Transverse colon (tissue), 4 donors: ENCODE data around the gene GLTPD2. TPM values are rescaled to one million over a fixed set of nuclear protein-coding genes. Genes with fewer than 3 reads are reported as not detected.
A peak's percentile ranks its signal among the peaks of the same experiment; 100 is the strongest.

Experiments
- DNase-seq: peaks from one replicate; pipeline ENCODE4 v3.0.0-alpha.2; 2019
- H3K27ac ChIP-seq, 4 donors: fragments of 200-600 bp; sonication (generic); 2 replicates each; pipeline ENCODE4 v1.5.1; 2016 to 2018; ENCODE audit warnings: inconsistent platforms in 4 of 4
- H3K27me3 ChIP-seq: fragments of 200-600 bp; sonication (generic); 2 replicates; pipeline ENCODE4 v1.5.1; 2017; ENCODE audit warnings: inconsistent platforms
- H3K36me3 ChIP-seq, 4 donors: fragments of 200-600 bp; sonication (generic); 2 replicates each; pipeline ENCODE4 v1.5.1; 2017 to 2019; ENCODE audit warnings: inconsistent platforms in 4 of 4
- H3K4me1 ChIP-seq, 4 donors: fragments of 200-600 bp; sonication (generic); 2 replicates each; pipeline ENCODE4 v1.5.1; 2017 to 2020; ENCODE audit warnings: inconsistent platforms in 4 of 4
- H3K4me3 ChIP-seq, 4 donors: fragments of 200-600 bp; sonication (generic); 1 replicate in 1 of 4; 2 replicates in 3 of 4; pipeline versions ENCODE4 v1.5.1 to v1.6.1; 2017 to 2019; ENCODE audit warnings: inconsistent platforms in 4 of 4
- H3K9me3 ChIP-seq, 2 donors: fragments of 200-600 bp; sonication (generic); 2 replicates each; pipeline ENCODE4 v1.5.1; 2017 to 2019; ENCODE audit warnings: inconsistent platforms in 2 of 2
- EP300 ChIP-seq: sonication (generic); formaldehyde crosslinking; IDR thresholded peaks from one replicate; pipeline ENCODE4 v1.6.1; 2017; ENCODE audit warnings: antibody characterized with exemption, low read depth
- POLR2A ChIP-seq: fragments of 450-650 bp; IDR thresholded peaks from one replicate; pipeline ENCODE4 v1.6.1; 2016; ENCODE audit warnings: antibody characterized with exemption, mild to moderate bottlenecking, moderate library complexity
- POLR2AphosphoS5 ChIP-seq, 3 donors: sonication (generic); formaldehyde crosslinking; IDR thresholded peaks; one replicate each; pipeline ENCODE4 v1.6.1; 2016; ENCODE audit warnings: antibody characterized with exemption in 3 of 3
- WGBS, 2 donors: methylation state at CpG; one replicate each; pipeline ENCODE4 v1.1.5; 2018; ENCODE audit warnings: low coverage in 1 of 2; 5-methylcytosine and 5-hydroxymethylcytosine counted together
- in situ Hi-C, 4 donors: fragments of 200-750 bp; cut with MboI; loops; one replicate each; pipeline versions ENCODE4 v1.15.0 to v1.15.1; 2017; ENCODE audit warnings: low sequenced_read_pairs in 3 of 4, low pct_ligation_motif_present in 1 of 4, low pct_unique_long_range_greater_than_20kb in 1 of 4
- intact Hi-C: fragments of 100-400 bp; cut with DNase I; formaldehyde crosslinking; loops from one replicate; pipeline ENCODE4 v1.15.1; 2023; ENCODE audit warnings: low total_unique reads
- total RNA-seq, 4 donors: library from RNA; depleted of rRNA; stranded (reverse); fragments of >200 nt; gene quantifications; one replicate each; pipeline ENCODE4 v1.1.0, GENCODE V29; 2016
- TF ChIP-seq, protein P1 (sequence below), 5 experiments: fragments of 200-600 bp in 3 of 5; fragments of 450-650 bp in 2 of 5; sonication (generic) in 3 of 5; IDR thresholded peaks; 1 replicate in 2 of 5; 2 replicates in 3 of 5; pipeline ENCODE4 v1.5.1; 2016 to 2017; ENCODE audit warnings: antibody characterized with exemption in 5 of 5, inconsistent platforms in 3 of 5, mild to moderate bottlenecking in 2 of 5, moderate library complexity in 1 of 5

Gene GLTPD2
- total RNA-seq, 4 donors from 2014 or later = 0.41 to 1.7 TPM; not detected in 2

DNA sequence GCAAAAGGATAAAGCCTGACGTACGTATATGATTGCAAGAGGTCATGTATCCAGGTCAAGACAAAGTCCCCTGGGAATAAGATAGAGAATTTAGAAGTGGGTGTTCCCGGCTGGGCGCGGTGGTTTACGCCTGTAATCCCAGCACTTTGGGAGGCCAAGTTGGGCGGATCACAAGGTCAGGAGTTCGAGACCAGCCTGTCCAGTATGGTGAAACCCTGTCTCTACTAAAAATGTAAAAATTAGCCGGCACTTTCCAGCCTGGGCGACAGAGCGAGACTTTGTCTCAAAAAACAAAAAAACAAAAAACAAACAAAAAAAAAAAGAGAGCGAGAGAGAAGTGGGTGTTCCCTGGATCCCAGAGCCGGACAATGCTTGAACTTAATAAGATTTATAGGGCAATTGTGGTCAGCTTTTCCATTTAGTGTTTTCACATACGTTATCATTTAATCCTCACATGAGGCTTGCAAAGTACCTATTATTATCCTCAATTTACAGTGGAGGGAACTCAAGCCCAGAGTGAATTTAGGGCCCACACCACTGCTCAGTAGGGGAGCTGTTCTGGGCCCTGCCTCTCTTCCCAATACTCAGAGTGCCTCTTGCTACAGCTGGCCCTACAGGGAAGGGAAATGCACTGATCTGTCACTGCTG lies 481 bp upstream of the GLTPD2 start:
- peak overlapping the region in 1 of 4 donors; percentile 68 for H3K4me3 ChIP-seq
- H3K36me3 ChIP-seq = no peaks in the 10 kb centered on the region
- H3K27ac ChIP-seq = peak overlapping the region in 2 of 4 donors; percentile 97 to 98
- no peak for DNase-seq
- in situ Hi-C loops = loop anchor here (10.0 to 25.0 kb wide), 3 partner anchors 53 to 99 kb away; partner anchors contain the start of genes C17orf107 (in 2 of the 4), CXCL16 (in 1 of the 4), MED11 (in 1 of the 4) and ZMYND15 (in 1 of the 4)
- peaks cover 11 to 42% (median 38%) of the 10 kb centered on the region in 4 donors for H3K4me1 ChIP-seq
- H3K9me3 ChIP-seq = no peaks in the 10 kb centered on the region
- H3K27me3 ChIP-seq = peaks cover 30% of the 10 kb centered on the region
- intact Hi-C loops = loop anchor here (5.0 to 10.0 kb wide), 2 partner anchors 53 to 99 kb away; partner anchors contain the start of genes CXCL16, MED11 and ZMYND15
- no peak for TF ChIP-seq EP300
- TF ChIP-seq POLR2A = no peak
- no peak for TF ChIP-seq POLR2AphosphoS5 (IDR thresholded peaks at IDR 0.05)
- TF ChIP-seq, protein P1, sequence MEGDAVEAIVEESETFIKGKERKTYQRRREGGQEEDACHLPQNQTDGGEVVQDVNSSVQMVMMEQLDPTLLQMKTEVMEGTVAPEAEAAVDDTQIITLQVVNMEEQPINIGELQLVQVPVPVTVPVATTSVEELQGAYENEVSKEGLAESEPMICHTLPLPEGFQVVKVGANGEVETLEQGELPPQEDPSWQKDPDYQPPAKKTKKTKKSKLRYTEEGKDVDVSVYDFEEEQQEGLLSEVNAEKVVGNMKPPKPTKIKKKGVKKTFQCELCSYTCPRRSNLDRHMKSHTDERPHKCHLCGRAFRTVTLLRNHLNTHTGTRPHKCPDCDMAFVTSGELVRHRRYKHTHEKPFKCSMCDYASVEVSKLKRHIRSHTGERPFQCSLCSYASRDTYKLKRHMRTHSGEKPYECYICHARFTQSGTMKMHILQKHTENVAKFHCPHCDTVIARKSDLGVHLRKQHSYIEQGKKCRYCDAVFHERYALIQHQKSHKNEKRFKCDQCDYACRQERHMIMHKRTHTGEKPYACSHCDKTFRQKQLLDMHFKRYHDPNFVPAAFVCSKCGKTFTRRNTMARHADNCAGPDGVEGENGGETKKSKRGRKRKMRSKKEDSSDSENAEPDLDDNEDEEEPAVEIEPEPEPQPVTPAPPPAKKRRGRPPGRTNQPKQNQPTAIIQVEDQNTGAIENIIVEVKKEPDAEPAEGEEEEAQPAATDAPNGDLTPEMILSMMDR (IDR thresholded peaks at IDR 0.05) = no peak
- WGBS, 2 donors = 70 to 74% methylated on average over 5 to 14 of the region's 14 CpGs

DNA sequence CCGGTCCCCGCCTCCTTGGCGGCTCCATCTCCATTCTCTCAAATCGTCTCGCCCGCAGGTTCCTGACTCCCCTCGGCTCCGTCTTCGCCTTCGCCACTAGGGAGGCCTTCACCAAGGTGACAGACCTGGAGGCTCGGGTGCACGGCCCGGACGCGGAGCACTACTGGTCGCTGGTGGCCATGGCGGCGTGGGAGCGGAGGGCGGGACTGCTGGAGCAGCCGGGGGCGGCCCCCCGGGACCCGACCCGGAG lies 862 bp downstream of the GLTPD2 start:
- Histone ChIP-seq H3K4me1 (peaks cover 11 to 42% (median 38%) of the 10 kb centered on the region in 4 donors), H3K36me3 (no peaks in the 10 kb centered on the region), H3K27me3 (peaks cover 18% of the 10 kb centered on the region), H3K9me3 (no peaks in the 10 kb centered on the region), H3K4me3 (peak overlapping the region; percentile 49 to 73 (median 68)), H3K27ac (peak overlapping the region; percentile 95 to 99 (median 98))
- intact Hi-C loops = loop anchor here (5.0 to 10.0 kb wide), 2 partner anchors 55 to 98 kb away; partner anchors contain the start of genes CXCL16, MED11 and ZMYND15
- DNase-seq = no peak
- WGBS, 2 donors = 0% methylated on average over 13 of the region's 25 CpGs; no CpG with 5 or more reads in 1 of the 2 donors
- in situ Hi-C loops = loop anchor here (10.0 to 25.0 kb wide), 3 partner anchors 55 to 98 kb away; partner anchors contain the start of genes C17orf107 (in 2 of the 4), CXCL16 (in 1 of the 4), MED11 (in 1 of the 4) and ZMYND15 (in 1 of the 4)
- TF ChIP-seq POLR2A = no peak
- no peak for TF ChIP-seq POLR2AphosphoS5 (IDR thresholded peaks at IDR 0.05)
- no peak for TF ChIP-seq EP300
- TF ChIP-seq, protein P1 (IDR thresholded peaks at IDR 0.05) = no peak

DNA sequence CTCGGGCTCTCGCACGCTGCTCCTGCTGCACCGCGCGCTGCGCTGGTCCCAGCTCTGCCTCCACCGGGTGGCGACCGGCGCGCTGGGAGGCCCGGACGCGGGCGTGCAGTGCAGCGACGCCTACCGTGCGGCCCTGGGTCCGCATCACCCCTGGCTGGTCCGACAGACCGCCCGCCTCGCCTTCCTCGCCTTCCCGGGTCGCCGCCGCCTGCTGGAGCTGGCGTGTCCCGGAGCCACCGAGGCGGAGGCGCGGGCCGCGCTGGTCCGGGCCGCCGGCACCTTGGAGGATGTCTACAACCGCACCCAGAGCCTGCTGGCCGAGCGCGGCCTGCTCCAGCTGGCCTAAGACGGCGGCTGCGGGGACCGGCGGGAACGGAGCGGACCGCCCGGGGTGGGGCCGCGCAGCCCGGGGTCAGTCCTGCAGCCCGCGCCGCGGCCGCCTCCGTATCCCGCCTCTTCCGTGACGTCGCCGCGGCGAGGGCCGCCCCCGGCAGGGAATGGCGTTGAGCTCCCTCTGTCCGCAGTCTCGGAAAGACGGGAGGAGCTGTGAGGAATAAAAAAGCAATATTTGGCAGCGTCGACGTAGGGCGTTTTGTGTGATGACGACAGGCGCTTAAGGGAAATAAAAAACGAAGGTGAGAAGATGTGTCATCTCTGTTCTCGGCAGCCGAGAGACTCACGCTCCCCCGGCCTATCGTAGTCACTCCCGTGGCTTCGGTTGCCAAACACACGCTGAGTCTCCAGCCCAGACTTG lies 1.4 kb downstream of the GLTPD2 start:
- peaks cover 11 to 42% (median 37%) of the 10 kb centered on the region in 4 donors for H3K4me1 ChIP-seq
- WGBS, 2 donors = 0 to 1% methylated on average over 11 to 90 of the region's 91 CpGs
- in situ Hi-C loops (loop anchor here (10.0 to 25.0 kb wide), 3 partner anchors 55 to 97 kb away; partner anchors contain the start of genes C17orf107 (in 2 of the 4), CXCL16 (in 1 of the 4), MED11 (in 1 of the 4) and ZMYND15 (in 1 of the 4)), intact Hi-C loops (loop anchor here (5.0 to 10.0 kb wide), 2 partner anchors 55 to 97 kb away; partner anchors contain the start of genes CXCL16, MED11 and ZMYND15)
- no peaks in the 10 kb centered on the region for H3K36me3 ChIP-seq
- peak; percentile 91 for DNase-seq
- peak overlapping the region; percentile 49 to 73 (median 68) for H3K4me3 ChIP-seq
- peaks cover 13% of the 10 kb centered on the region for H3K27me3 ChIP-seq
- H3K9me3 ChIP-seq = no peaks in the 10 kb centered on the region
- TF ChIP-seq EP300 (no peak), POLR2AphosphoS5 (IDR thresholded peaks at IDR 0.05) (peak; percentile 77 to 87 (median 81)), POLR2A (peak; percentile 86)
- TF ChIP-seq, protein P1 (IDR thresholded peaks at IDR 0.05) = peak; percentile 52 to 96 (median 74)
- peak overlapping the region; percentile 95 to 99 (median 98) for H3K27ac ChIP-seq

DNA sequence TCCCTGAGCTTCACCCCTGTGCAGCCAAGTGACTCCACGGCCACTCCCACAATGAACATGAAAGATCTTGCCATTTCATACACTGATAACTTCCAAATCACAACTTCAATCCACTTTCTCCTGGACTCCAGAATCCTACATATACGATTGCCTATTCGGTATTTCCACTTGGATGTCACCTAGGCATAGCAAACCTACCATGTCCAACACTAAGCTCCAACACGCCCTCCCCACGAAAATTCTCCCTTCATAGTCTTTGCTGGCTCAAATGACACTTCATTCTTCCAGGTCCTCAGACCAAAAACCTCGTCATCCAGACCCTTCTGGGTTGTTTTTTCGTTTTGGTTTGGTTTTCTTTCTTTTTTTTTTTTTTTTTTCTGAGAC lies 1.9 kb downstream of the GLTPD2 start:
- Histone ChIP-seq H3K36me3 (no peaks in the 10 kb centered on the region), H3K4me1 (peaks cover 11 to 39% (median 34%) of the 10 kb centered on the region in 4 donors), H3K27me3 (peaks cover 7% of the 10 kb centered on the region), H3K9me3 (no peaks in the 10 kb centered on the region), H3K27ac (peak overlapping the region; percentile 95 to 99 (median 98)), H3K4me3 (peak overlapping the region in 3 of 4 donors; percentile 49 to 73 (median 68))
- intact Hi-C loops = no loop called here
- TF ChIP-seq POLR2A (no peak), EP300 (no peak), POLR2AphosphoS5 (IDR thresholded peaks at IDR 0.05) (no peak)
- TF ChIP-seq, protein P1 (IDR thresholded peaks at IDR 0.05) = no peak
- in situ Hi-C loops = loop anchor here in 2 of 4 donors (25.0 kb wide), 1 partner anchor 97 kb away; the partner anchor contains the start of gene C17orf107 (in 2 of the 2)
- 44 to 54% methylated on average over 6 to 7 of the region's 7 CpGs for WGBS, 2 donors
- DNase-seq = no peak
